Measurements from ENCODE around the gene NUDT22.

The NUDT22 gene

GRCh38 chr11:64185693-64186491 is 40.2 kb upstream of the NUDT22 start, which contains the start of gene STIP1:
Gene STIP1, plus strand, starts transcription at chr11:64186171. Its CDS starts 91 bp downstream, at chr11:64186262.
- peak within 1 kb of the TSS; percentile 57 for H3K4me3 ChIP-seq (ENCODE audit: insufficient read depth, low read depth, low read length)
- no peaks in the 10 kb centered on the region for H3K27me3 ChIP-seq (ENCODE audit: control insufficient read depth, insufficient read depth, low read length, poor library complexity, severe bottlenecking)
- H3K9me3 ChIP-seq (ENCODE audit: control insufficient read depth, low read length): no peaks in the 10 kb centered on the region
- H3K4me1 ChIP-seq (ENCODE audit: control insufficient read depth, insufficient read depth, low read length): peaks cover 4% of the 10 kb centered on the region
- WGBS, 2 experiments: 0% methylated on average over 74 of the region's 74 CpGs
- peaks cover 5% of the 10 kb centered on the region for H3K36me3 ChIP-seq (ENCODE audit: control insufficient read depth, insufficient read depth, low read length)
- H3K27ac ChIP-seq (ENCODE audit: insufficient read depth, low read depth, low read length, poor library complexity, severe bottlenecking): peak within 1 kb of the TSS; percentile 90

- no peak overlapping the region for H3K4me3 ChIP-seq (ENCODE audit: insufficient read depth, low read depth, low read length)
- no peaks in the 10 kb centered on the region for H3K27me3 ChIP-seq (ENCODE audit: control insufficient read depth, insufficient read depth, low read length, poor library complexity, severe bottlenecking)
- peak overlapping the region; percentile 70 for H3K27ac ChIP-seq (ENCODE audit: insufficient read depth, low read depth, low read length, poor library complexity, severe bottlenecking)
- H3K4me1 ChIP-seq (ENCODE audit: control insufficient read depth, insufficient read depth, low read length): peaks cover 4% of the 10 kb centered on the region
- WGBS, 2 experiments: 2% methylated on average over 48 of the region's 48 CpGs
- no peaks in the 10 kb centered on the region for H3K9me3 ChIP-seq (ENCODE audit: control insufficient read depth, low read length)
- peaks cover 5% of the 10 kb centered on the region for H3K36me3 ChIP-seq (ENCODE audit: control insufficient read depth, insufficient read depth, low read length)
Measured at GRCh38 chr11:64186492-64187165, 39.4 kb upstream of the NUDT22 start.

GRCh38 chr11:64192434-64192833 is 33.6 kb upstream of the NUDT22 start:
- H3K4me3 ChIP-seq (ENCODE audit: insufficient read depth, low read depth, low read length): no peak overlapping the region
- no peak overlapping the region for H3K27ac ChIP-seq (ENCODE audit: insufficient read depth, low read depth, low read length, poor library complexity, severe bottlenecking)
- no peaks in the 10 kb centered on the region for H3K4me1 ChIP-seq (ENCODE audit: control insufficient read depth, insufficient read depth, low read length)
- peaks cover 46% of the 10 kb centered on the region for H3K36me3 ChIP-seq (ENCODE audit: control insufficient read depth, insufficient read depth, low read length)
- 97 to 99% methylated on average over 5 of the region's 5 CpGs for WGBS, 2 experiments
- H3K27me3 ChIP-seq (ENCODE audit: control insufficient read depth, insufficient read depth, low read length, poor library complexity, severe bottlenecking): no peaks in the 10 kb centered on the region
- no peaks in the 10 kb centered on the region for H3K9me3 ChIP-seq (ENCODE audit: control insufficient read depth, low read length)

GRCh38 chr11:64196626-64197025 is 29.4 kb upstream of the NUDT22 start:
- WGBS, 2 experiments: 94 to 96% methylated on average over 9 of the region's 9 CpGs
- no peak overlapping the region for H3K27ac ChIP-seq (ENCODE audit: insufficient read depth, low read depth, low read length, poor library complexity, severe bottlenecking)
- H3K36me3 ChIP-seq (ENCODE audit: control insufficient read depth, insufficient read depth, low read length): peaks cover 73% of the 10 kb centered on the region

GRCh38 chr11:64198511-64198910 is 27.6 kb upstream of the NUDT22 start:
- Histone ChIP-seq H3K4me1 (ENCODE audit: control insufficient read depth, insufficient read depth, low read length) (no peaks in the 10 kb centered on the region), H3K27ac (ENCODE audit: insufficient read depth, low read depth, low read length, poor library complexity, severe bottlenecking) (no peak overlapping the region), H3K36me3 (ENCODE audit: control insufficient read depth, insufficient read depth, low read length) (peaks cover 75% of the 10 kb centered on the region), H3K4me3 (ENCODE audit: insufficient read depth, low read depth, low read length) (no peak overlapping the region), H3K27me3 (ENCODE audit: control insufficient read depth, insufficient read depth, low read length, poor library complexity, severe bottlenecking) (no peaks in the 10 kb centered on the region), H3K9me3 (ENCODE audit: control insufficient read depth, low read length) (no peaks in the 10 kb centered on the region)
- 92 to 96% methylated on average over 2 of the region's 2 CpGs for WGBS, 2 experiments

More at GRCh38 chr11:64196626-64197025, 29.4 kb upstream of the NUDT22 start:
- no peaks in the 10 kb centered on the region for H3K9me3 ChIP-seq (ENCODE audit: control insufficient read depth, low read length)
- H3K4me3 ChIP-seq (ENCODE audit: insufficient read depth, low read depth, low read length): no peak overlapping the region
- H3K4me1 ChIP-seq (ENCODE audit: control insufficient read depth, insufficient read depth, low read length): no peaks in the 10 kb centered on the region
- H3K27me3 ChIP-seq (ENCODE audit: control insufficient read depth, insufficient read depth, low read length, poor library complexity, severe bottlenecking): no peaks in the 10 kb centered on the region

- Histone ChIP-seq H3K4me1 (ENCODE audit: control insufficient read depth, insufficient read depth, low read length) (no peaks in the 10 kb centered on the region), H3K36me3 (ENCODE audit: control insufficient read depth, insufficient read depth, low read length) (peaks cover 64% of the 10 kb centered on the region), H3K9me3 (ENCODE audit: control insufficient read depth, low read length) (no peaks in the 10 kb centered on the region), H3K27me3 (ENCODE audit: control insufficient read depth, insufficient read depth, low read length, poor library complexity, severe bottlenecking) (no peaks in the 10 kb centered on the region), H3K4me3 (ENCODE audit: insufficient read depth, low read depth, low read length) (no peak overlapping the region), H3K27ac (ENCODE audit: insufficient read depth, low read depth, low read length, poor library complexity, severe bottlenecking) (no peak overlapping the region)
- WGBS, 2 experiments: 90 to 96% methylated on average over 3 of the region's 3 CpGs
Measured at GRCh38 chr11:64201543-64201942, 24.5 kb upstream of the NUDT22 start.

- H3K36me3 ChIP-seq (ENCODE audit: control insufficient read depth, insufficient read depth, low read length): peaks cover 50% of the 10 kb centered on the region
- H3K27ac ChIP-seq (ENCODE audit: insufficient read depth, low read depth, low read length, poor library complexity, severe bottlenecking): no peak overlapping the region
- 95 to 98% methylated on average over 9 of the region's 9 CpGs for WGBS, 2 experiments
- H3K4me3 ChIP-seq (ENCODE audit: insufficient read depth, low read depth, low read length): no peak overlapping the region
- H3K9me3 ChIP-seq (ENCODE audit: control insufficient read depth, low read length): no peaks in the 10 kb centered on the region
- no peaks in the 10 kb centered on the region for H3K27me3 ChIP-seq (ENCODE audit: control insufficient read depth, insufficient read depth, low read length, poor library complexity, severe bottlenecking)
- H3K4me1 ChIP-seq (ENCODE audit: control insufficient read depth, insufficient read depth, low read length): no peaks in the 10 kb centered on the region
Measured at GRCh38 chr11:64202992-64203391, 23.1 kb upstream of the NUDT22 start.

GRCh38 chr11:64203421-64204079 is 22.5 kb upstream of the NUDT22 start:
- Histone ChIP-seq H3K4me3 (ENCODE audit: insufficient read depth, low read depth, low read length) (no peak overlapping the region), H3K36me3 (ENCODE audit: control insufficient read depth, insufficient read depth, low read length) (peaks cover 45% of the 10 kb centered on the region), H3K4me1 (ENCODE audit: control insufficient read depth, insufficient read depth, low read length) (no peaks in the 10 kb centered on the region), H3K9me3 (ENCODE audit: control insufficient read depth, low read length) (no peaks in the 10 kb centered on the region), H3K27me3 (ENCODE audit: control insufficient read depth, insufficient read depth, low read length, poor library complexity, severe bottlenecking) (no peaks in the 10 kb centered on the region), H3K27ac (ENCODE audit: insufficient read depth, low read depth, low read length, poor library complexity, severe bottlenecking) (no peak overlapping the region)
- 92 to 94% methylated on average over 27 of the region's 27 CpGs for WGBS, 2 experiments

GRCh38 chr11:64204080-64204440 is 22.0 kb upstream of the NUDT22 start:
- H3K27ac ChIP-seq (ENCODE audit: insufficient read depth, low read depth, low read length, poor library complexity, severe bottlenecking): no peak overlapping the region
- H3K27me3 ChIP-seq (ENCODE audit: control insufficient read depth, insufficient read depth, low read length, poor library complexity, severe bottlenecking): no peaks in the 10 kb centered on the region
- no peaks in the 10 kb centered on the region for H3K4me1 ChIP-seq (ENCODE audit: control insufficient read depth, insufficient read depth, low read length)
- 92 to 95% methylated on average over 16 of the region's 16 CpGs for WGBS, 2 experiments
- H3K36me3 ChIP-seq (ENCODE audit: control insufficient read depth, insufficient read depth, low read length): peaks cover 41% of the 10 kb centered on the region
- no peak overlapping the region for H3K4me3 ChIP-seq (ENCODE audit: insufficient read depth, low read depth, low read length)
- no peaks in the 10 kb centered on the region for H3K9me3 ChIP-seq (ENCODE audit: control insufficient read depth, low read length)

- H3K27ac ChIP-seq (ENCODE audit: insufficient read depth, low read depth, low read length, poor library complexity, severe bottlenecking): no peak overlapping the region
- H3K9me3 ChIP-seq (ENCODE audit: control insufficient read depth, low read length): no peaks in the 10 kb centered on the region
- H3K27me3 ChIP-seq (ENCODE audit: control insufficient read depth, insufficient read depth, low read length, poor library complexity, severe bottlenecking): no peaks in the 10 kb centered on the region
- 74 to 79% methylated on average over 7 of the region's 7 CpGs for WGBS, 2 experiments
- H3K36me3 ChIP-seq (ENCODE audit: control insufficient read depth, insufficient read depth, low read length): peaks cover 41% of the 10 kb centered on the region
- H3K4me1 ChIP-seq (ENCODE audit: control insufficient read depth, insufficient read depth, low read length): no peaks in the 10 kb centered on the region
- H3K4me3 ChIP-seq (ENCODE audit: insufficient read depth, low read depth, low read length): no peak overlapping the region
Measured at GRCh38 chr11:64204464-64204989, 21.5 kb upstream of the NUDT22 start.

All from ectodermal cell (in vitro differentiated cells).